BJ (cell line): ENCODE results near the gene EPB41L5. TPM values are rescaled to one million over a fixed set of nuclear protein-coding genes. Genes with fewer than 3 reads are reported as not detected.
"Not testable (repeated sequence)": the region's sequence is repeated elsewhere in the genome, so short reads cannot be mapped to it uniquely, and the experiment has no call there.

Experiments
- CTCF ChIA-PET: fragments of 350-600 bp; formaldehyde crosslinking; extraction: SDS; loops from one replicate; lab custom pipeline; 2021; ENCODE audit warnings: antibody characterized with exemption, inconsistent platforms; lab: Yijun Ruan, JAX
- POLR2A ChIA-PET: fragments of 300-600 bp; sonication (Branson Sonifier 250); formaldehyde crosslinking; extraction: SDS; loops from one replicate; lab custom pipeline; 2021; ENCODE audit warnings: antibody characterized with exemption; lab: Charles Lee
- DNase-seq: peaks from one replicate; pipeline ENCODE4 v3.0.0-alpha.2; 2011; ENCODE audit warnings: low read depth
- H3K27me3 ChIP-seq: 2 replicates; pipeline ENCODE4 v1.6.0; 2011; ENCODE audit warnings: low read length; ENCODE audit not compliant: control insufficient read depth, insufficient read depth
- H3K36me3 ChIP-seq: 2 replicates; pipeline ENCODE4 v1.5.1; 2011; ENCODE audit warnings: low read length; ENCODE audit not compliant: control insufficient read depth, insufficient read depth
- H3K4me3 ChIP-seq: 2 replicates; pipeline ENCODE4 v1.5.1; 2011; ENCODE audit warnings: low read depth, mild to moderate bottlenecking, control low read depth, low read length
- polyA plus RNA-seq: library from polyadenylated mRNA; depleted of rRNA; stranded (reverse); fragments of >200 nt; gene quantifications from 2 replicates; pipeline ENCODE4 v1.2.3, GENCODE V29; 2011
- TF ChIP-seq, protein P1 (sequence below): IDR thresholded peaks from 2 replicates; pipeline ENCODE4 v1.5.1; 2011; ENCODE audit warnings: low read depth, mild to moderate bottlenecking, control low read depth, inconsistent platforms, low read length, moderate library complexity; ENCODE audit not compliant: insufficient read depth

The EPB41L5 gene
- polyA plus RNA-seq, 1 experiment: 4.4 TPM

DNA sequence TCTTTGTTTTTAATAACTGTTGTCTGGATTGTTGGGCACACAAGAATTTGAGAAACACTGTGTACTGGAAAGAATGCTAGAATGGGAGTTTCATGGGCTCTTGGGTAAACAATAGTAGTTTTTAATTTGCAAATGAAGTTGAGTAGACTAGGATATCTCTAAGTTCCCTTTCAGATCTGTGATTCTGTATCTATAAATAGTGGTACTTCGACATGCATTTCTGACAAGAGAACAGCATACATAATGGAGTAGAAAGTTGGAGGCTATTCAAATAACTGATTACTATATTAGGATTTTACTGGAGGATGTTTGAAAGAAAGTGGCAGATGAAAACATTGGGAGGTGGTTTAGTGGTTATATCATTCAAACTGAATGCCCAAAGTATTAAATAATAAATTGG is 29.5 kb downstream of the EPB41L5 start:
- ChIA-PET POLR2A (no interaction called here), CTCF (no interaction called here)
- Histone ChIP-seq H3K4me3 (no peak overlapping the region), H3K36me3 (no peaks in the 10 kb centered on the region), H3K27me3 (no peaks in the 10 kb centered on the region)
- no peak for DNase-seq
- TF ChIP-seq, protein P1, sequence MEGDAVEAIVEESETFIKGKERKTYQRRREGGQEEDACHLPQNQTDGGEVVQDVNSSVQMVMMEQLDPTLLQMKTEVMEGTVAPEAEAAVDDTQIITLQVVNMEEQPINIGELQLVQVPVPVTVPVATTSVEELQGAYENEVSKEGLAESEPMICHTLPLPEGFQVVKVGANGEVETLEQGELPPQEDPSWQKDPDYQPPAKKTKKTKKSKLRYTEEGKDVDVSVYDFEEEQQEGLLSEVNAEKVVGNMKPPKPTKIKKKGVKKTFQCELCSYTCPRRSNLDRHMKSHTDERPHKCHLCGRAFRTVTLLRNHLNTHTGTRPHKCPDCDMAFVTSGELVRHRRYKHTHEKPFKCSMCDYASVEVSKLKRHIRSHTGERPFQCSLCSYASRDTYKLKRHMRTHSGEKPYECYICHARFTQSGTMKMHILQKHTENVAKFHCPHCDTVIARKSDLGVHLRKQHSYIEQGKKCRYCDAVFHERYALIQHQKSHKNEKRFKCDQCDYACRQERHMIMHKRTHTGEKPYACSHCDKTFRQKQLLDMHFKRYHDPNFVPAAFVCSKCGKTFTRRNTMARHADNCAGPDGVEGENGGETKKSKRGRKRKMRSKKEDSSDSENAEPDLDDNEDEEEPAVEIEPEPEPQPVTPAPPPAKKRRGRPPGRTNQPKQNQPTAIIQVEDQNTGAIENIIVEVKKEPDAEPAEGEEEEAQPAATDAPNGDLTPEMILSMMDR: no peak

DNA sequence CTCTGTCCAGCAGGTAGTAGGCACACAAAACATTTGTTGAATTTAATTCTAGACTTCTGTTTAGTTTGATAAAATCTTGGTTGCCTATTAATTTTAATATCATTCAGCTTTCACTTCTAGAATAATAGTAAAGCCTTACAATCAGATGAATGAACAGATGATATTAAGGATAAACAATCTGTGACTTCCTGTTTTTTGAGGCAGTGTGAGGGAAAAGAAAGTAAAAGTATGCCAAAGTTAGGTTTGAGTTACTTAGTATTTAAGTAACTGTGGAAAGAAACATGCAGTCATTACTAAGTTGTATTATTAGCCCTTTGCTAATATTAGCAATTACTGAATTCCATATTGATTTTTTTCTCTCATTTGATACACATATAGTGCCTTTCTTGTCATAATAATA is 31.5 kb downstream of the EPB41L5 start:
- TF ChIP-seq, protein P1: no peak
- no peak for DNase-seq
- CTCF ChIA-PET: no interaction called here
- Histone ChIP-seq H3K36me3 (no peaks in the 10 kb centered on the region), H3K4me3 (no peak overlapping the region), H3K27me3 (no peaks in the 10 kb centered on the region)
- POLR2A ChIA-PET: no interaction called here

DNA sequence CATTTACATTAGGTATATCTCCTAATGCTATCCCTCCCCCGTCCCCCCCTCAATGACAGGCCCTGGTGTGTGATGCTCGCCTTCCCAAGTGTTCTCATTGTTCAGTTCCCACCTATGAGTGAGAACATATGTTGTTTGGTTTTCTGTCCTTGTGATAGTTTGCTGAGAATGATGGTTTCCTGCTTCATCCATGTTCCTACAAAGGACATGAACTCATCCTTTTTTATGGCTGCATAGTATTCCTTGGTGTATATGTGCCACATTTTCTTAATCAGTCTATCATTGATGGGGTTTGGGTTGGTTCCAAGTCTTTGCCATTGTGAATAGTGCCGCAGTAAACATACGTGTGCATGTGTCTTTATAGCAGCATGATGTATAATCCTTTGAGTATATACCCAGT is 32.9 kb downstream of the EPB41L5 start:
- H3K27me3 ChIP-seq, POLR2A ChIA-PET, H3K36me3 ChIP-seq, CTCF ChIA-PET, DNase-seq, H3K4me3 ChIP-seq: not testable (repeated sequence)

DNA sequence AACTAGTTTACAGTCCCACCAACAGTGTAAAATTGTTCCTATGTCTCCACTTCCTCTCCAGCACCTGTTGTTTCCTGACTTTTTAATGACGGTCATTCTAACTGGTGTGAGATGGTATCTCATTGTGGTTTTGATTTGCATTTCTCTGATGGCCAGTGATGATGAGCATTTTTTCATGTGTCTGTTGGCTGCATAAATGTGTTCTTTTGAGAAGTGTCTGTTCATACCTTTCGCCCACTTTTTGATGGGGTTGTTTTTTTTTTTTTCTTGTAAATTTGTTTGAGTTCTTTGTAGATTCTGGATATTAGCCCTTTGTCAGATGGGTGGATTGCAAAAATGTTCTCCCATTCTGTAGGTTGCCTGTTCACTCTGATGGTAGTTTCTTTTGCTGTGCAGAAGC is 33.4 kb downstream of the EPB41L5 start:
- H3K4me3 ChIP-seq, H3K27me3 ChIP-seq, DNase-seq, CTCF ChIA-PET, H3K36me3 ChIP-seq, POLR2A ChIA-PET: not testable (repeated sequence)

DNA sequence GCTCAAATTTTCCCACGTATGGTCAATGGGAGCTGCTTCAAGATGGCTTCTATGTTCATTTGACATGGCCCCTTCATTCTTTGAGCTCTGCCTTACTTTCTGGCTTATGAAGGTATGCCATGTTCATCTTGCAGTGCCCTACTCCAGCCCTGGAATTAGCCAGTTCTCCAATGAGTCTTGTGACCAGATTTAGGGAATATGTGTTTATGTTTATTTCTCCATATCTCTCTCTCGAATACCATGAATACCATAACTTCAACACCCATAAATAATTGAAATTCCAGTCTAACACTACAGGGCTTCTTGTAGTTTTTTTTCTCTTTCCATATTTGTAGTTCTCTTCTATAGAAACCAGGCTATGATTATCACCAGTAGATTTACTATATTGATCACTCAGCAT is 39.7 kb downstream of the EPB41L5 start:
- TF ChIP-seq, protein P1: no peak
- no peak overlapping the region for H3K4me3 ChIP-seq
- H3K36me3 ChIP-seq: no peaks in the 10 kb centered on the region
- ChIA-PET POLR2A (no interaction called here), CTCF (no interaction called here)
- no peaks in the 10 kb centered on the region for H3K27me3 ChIP-seq
- no peak for DNase-seq

DNA sequence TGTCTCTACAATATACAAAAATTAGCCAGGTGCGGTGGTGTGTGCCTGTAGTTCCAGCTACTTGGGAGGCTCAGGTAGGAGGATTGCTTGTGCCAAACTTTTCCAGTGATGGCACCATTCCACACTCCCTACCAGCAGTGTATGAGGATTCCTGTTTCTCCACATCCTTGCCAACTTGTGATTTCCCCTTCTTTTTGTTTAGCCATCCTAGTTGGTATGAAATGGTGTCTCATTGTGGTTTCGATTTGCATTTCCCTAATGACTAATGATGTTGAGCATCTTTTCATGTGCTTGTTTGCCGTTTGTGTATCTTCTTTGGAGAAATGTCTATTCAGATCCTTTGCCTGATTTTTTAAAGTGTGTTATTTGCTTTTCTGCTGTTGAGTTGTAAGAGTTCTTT is 41.0 kb downstream of the EPB41L5 start:
- ChIA-PET CTCF (no interaction called here), POLR2A (no interaction called here)
- Histone ChIP-seq H3K27me3 (no peaks in the 10 kb centered on the region), H3K4me3 (no peak overlapping the region), H3K36me3 (no peaks in the 10 kb centered on the region)
- DNase-seq: no peak
- TF ChIP-seq, protein P1: no peak
